ENCODE measurements around the gene RAB33B. TPM values are rescaled to one million over a fixed set of nuclear protein-coding genes. Genes with fewer than 3 reads are reported as not detected.

RAB33B gene
- total RNA-seq, 1 donor from 2014 or later = 14.4 TPM

GRCh38 chr4:139483000-139483399, 29.1 kb downstream of the RAB33B start:
- no peaks in the 10 kb centered on the region for H4K20me1 ChIP-seq (ENCODE audit: low read depth)
- Mint-ChIP-seq H3K36me3 (no peaks in the 10 kb centered on the region), H3K4me1 (no peaks in the 10 kb centered on the region), H3K4me3 (no peak overlapping the region), H3K27ac (peak overlapping the region; percentile 66), H3K9me3 (no peaks in the 10 kb centered on the region), H3K27me3 (ENCODE audit: insufficient read depth, low read depth) (no peaks in the 10 kb centered on the region)
- H3K36me3 ChIP-seq = no peaks in the 10 kb centered on the region
- H3K27me3 ChIP-seq = no peaks in the 10 kb centered on the region
- no peaks in the 10 kb centered on the region for H3K4me1 ChIP-seq
- TF ChIP-seq EZH2phosphoT487 (IDR thresholded peaks at IDR 0.05) (no peak), EZH2 (IDR thresholded peaks at IDR 0.05) (no peak), CTCF (IDR thresholded peaks at IDR 0.05) (no peak)
- no peak overlapping the region for H3K9ac ChIP-seq
- no peak overlapping the region for H2AFZ ChIP-seq (replicated peaks)
- H3K9me3 ChIP-seq (ENCODE audit: low read depth) = no peaks in the 10 kb centered on the region
- no peak overlapping the region for H3K27ac ChIP-seq
- H3K4me2 ChIP-seq = no peak overlapping the region
- DNase-seq (ENCODE audit: low spot score) = no peak
- no peaks in the 10 kb centered on the region for H3K79me2 ChIP-seq (ENCODE audit: low read depth)
- H3F3A ChIP-seq (ENCODE audit: low read depth) = no peaks in the 10 kb centered on the region
- H3K4me3 ChIP-seq = no peak overlapping the region

- Mint-ChIP-seq H3K27me3 (ENCODE audit: insufficient read depth, low read depth) (no peaks in the 10 kb centered on the region), H3K4me1 (no peaks in the 10 kb centered on the region), H3K4me3 (no peak overlapping the region), H3K27ac (no peak overlapping the region), H3K9me3 (no peaks in the 10 kb centered on the region), H3K36me3 (no peaks in the 10 kb centered on the region)
- Histone ChIP-seq H4K20me1 (ENCODE audit: low read depth) (no peaks in the 10 kb centered on the region), H2AFZ (replicated peaks) (peak overlapping the region; percentile 72), H3K4me3 (no peak overlapping the region), H3F3A (ENCODE audit: low read depth) (no peaks in the 10 kb centered on the region), H3K36me3 (no peaks in the 10 kb centered on the region), H3K79me2 (ENCODE audit: low read depth) (no peaks in the 10 kb centered on the region), H3K9me3 (ENCODE audit: low read depth) (no peaks in the 10 kb centered on the region), H3K9ac (no peak overlapping the region), H3K4me1 (no peaks in the 10 kb centered on the region), H3K27me3 (no peaks in the 10 kb centered on the region), H3K27ac (no peak overlapping the region), H3K4me2 (no peak overlapping the region)
- no peak for DNase-seq (ENCODE audit: low spot score)
- TF ChIP-seq CTCF (IDR thresholded peaks at IDR 0.05) (no peak), EZH2phosphoT487 (IDR thresholded peaks at IDR 0.05) (no peak), EZH2 (IDR thresholded peaks at IDR 0.05) (no peak)
Observed at GRCh38 chr4:139484783-139485311, 30.9 kb downstream of the RAB33B start.

- H3K9me3 Mint-ChIP-seq = peaks cover 3% of the 10 kb centered on the region
- H3K4me3 ChIP-seq = no peak overlapping the region
- no peaks in the 10 kb centered on the region for H3K9me3 ChIP-seq (ENCODE audit: low read depth)
- H3K36me3 Mint-ChIP-seq = no peaks in the 10 kb centered on the region
- H3F3A ChIP-seq (ENCODE audit: low read depth) = no peaks in the 10 kb centered on the region
- no peak overlapping the region for H3K27ac Mint-ChIP-seq
- no peaks in the 10 kb centered on the region for H3K4me1 ChIP-seq
- H4K20me1 ChIP-seq (ENCODE audit: low read depth) = no peaks in the 10 kb centered on the region
- H3K4me1 Mint-ChIP-seq = no peaks in the 10 kb centered on the region
- H3K27me3 Mint-ChIP-seq (ENCODE audit: insufficient read depth, low read depth) = no peaks in the 10 kb centered on the region
- H3K36me3 ChIP-seq = no peaks in the 10 kb centered on the region
- no peak overlapping the region for H3K9ac ChIP-seq
- no peak overlapping the region for H3K27ac ChIP-seq
- no peak overlapping the region for H3K4me2 ChIP-seq
- no peaks in the 10 kb centered on the region for H3K27me3 ChIP-seq
- H3K4me3 Mint-ChIP-seq = no peak overlapping the region
- no peak for TF ChIP-seq EZH2phosphoT487 (IDR thresholded peaks at IDR 0.05)
- H3K79me2 ChIP-seq (ENCODE audit: low read depth) = no peaks in the 10 kb centered on the region
- DNase-seq (ENCODE audit: low spot score) = no peak
- H2AFZ ChIP-seq (replicated peaks) = no peak overlapping the region
Observed at GRCh38 chr4:139488442-139488841, 34.5 kb downstream of the RAB33B start.

- Histone ChIP-seq H2AFZ (replicated peaks) (no peak overlapping the region), H3F3A (ENCODE audit: low read depth) (no peaks in the 10 kb centered on the region), H3K4me2 (no peak overlapping the region), H3K9ac (no peak overlapping the region), H3K79me2 (ENCODE audit: low read depth) (no peaks in the 10 kb centered on the region), H3K4me3 (no peak overlapping the region), H3K27ac (no peak overlapping the region), H3K27me3 (no peaks in the 10 kb centered on the region), H4K20me1 (ENCODE audit: low read depth) (no peaks in the 10 kb centered on the region), H3K4me1 (no peaks in the 10 kb centered on the region), H3K36me3 (no peaks in the 10 kb centered on the region), H3K9me3 (ENCODE audit: low read depth) (no peaks in the 10 kb centered on the region)
- TF ChIP-seq EZH2 (IDR thresholded peaks at IDR 0.05) (no peak), EZH2phosphoT487 (IDR thresholded peaks at IDR 0.05) (no peak), CTCF (IDR thresholded peaks at IDR 0.05) (no peak)
- Mint-ChIP-seq H3K4me3 (no peak overlapping the region), H3K4me1 (no peaks in the 10 kb centered on the region), H3K9me3 (peaks cover 8% of the 10 kb centered on the region), H3K27me3 (ENCODE audit: insufficient read depth, low read depth) (peaks cover 3% of the 10 kb centered on the region), H3K36me3 (no peaks in the 10 kb centered on the region), H3K27ac (no peak overlapping the region)
- no peak for DNase-seq (ENCODE audit: low spot score)
Observed at GRCh38 chr4:139489638-139490037, 35.7 kb downstream of the RAB33B start.
